ENCODE results near the gene IL24. TPM values are rescaled to one million over a fixed set of nuclear protein-coding genes. Genes with fewer than 3 reads are reported as not detected.
A peak's percentile ranks its signal among the peaks of the same experiment; 100 is the strongest.

Gene IL24
- total and polyA plus RNA-seq, 8 donors: not detected

GRCh38 chr1:206895837-206896242 lies 1.4 kb upstream of the IL24 start:
- FAIRE-seq: no peak
- intact Hi-C loops (cut with DNase I): no loop called here

GRCh38 chr1:206896261-206896660 lies 982 bp upstream of the IL24 start:
- no peaks in the 10 kb centered on the region for H3K9me3 ChIP-seq
- H3K27me3 ChIP-seq: no peaks in the 10 kb centered on the region
- no peaks in the 10 kb centered on the region for H3K36me3 ChIP-seq
- ATAC-seq: peak in 1 of 4 donors; percentile 9
- H3K4me3 ChIP-seq: no peak overlapping the region
- H3K27ac ChIP-seq: no peak overlapping the region
- WGBS, 2 donors: 87 to 90% methylated on average over 3 of the region's 3 CpGs
- no peak for FAIRE-seq
- no peak for DNase-seq
- intact Hi-C loops (cut with DNase I): no loop called here
- TF ChIP-seq, protein P1, sequence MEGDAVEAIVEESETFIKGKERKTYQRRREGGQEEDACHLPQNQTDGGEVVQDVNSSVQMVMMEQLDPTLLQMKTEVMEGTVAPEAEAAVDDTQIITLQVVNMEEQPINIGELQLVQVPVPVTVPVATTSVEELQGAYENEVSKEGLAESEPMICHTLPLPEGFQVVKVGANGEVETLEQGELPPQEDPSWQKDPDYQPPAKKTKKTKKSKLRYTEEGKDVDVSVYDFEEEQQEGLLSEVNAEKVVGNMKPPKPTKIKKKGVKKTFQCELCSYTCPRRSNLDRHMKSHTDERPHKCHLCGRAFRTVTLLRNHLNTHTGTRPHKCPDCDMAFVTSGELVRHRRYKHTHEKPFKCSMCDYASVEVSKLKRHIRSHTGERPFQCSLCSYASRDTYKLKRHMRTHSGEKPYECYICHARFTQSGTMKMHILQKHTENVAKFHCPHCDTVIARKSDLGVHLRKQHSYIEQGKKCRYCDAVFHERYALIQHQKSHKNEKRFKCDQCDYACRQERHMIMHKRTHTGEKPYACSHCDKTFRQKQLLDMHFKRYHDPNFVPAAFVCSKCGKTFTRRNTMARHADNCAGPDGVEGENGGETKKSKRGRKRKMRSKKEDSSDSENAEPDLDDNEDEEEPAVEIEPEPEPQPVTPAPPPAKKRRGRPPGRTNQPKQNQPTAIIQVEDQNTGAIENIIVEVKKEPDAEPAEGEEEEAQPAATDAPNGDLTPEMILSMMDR (IDR thresholded peaks at IDR 0.05): no peak
- H3K4me1 ChIP-seq: peaks cover 0 to 10% (median 0%) of the 10 kb centered on the region in 3 donors

More at GRCh38 chr1:206895837-206896242, 1.4 kb upstream of the IL24 start:
- Histone ChIP-seq H3K27me3 (no peaks in the 10 kb centered on the region), H3K4me1 (peaks cover 0 to 10% (median 0%) of the 10 kb centered on the region in 3 donors), H3K9me3 (no peaks in the 10 kb centered on the region), H3K36me3 (no peaks in the 10 kb centered on the region), H3K4me3 (no peak overlapping the region), H3K27ac (no peak overlapping the region)
- TF ChIP-seq, protein P1 (IDR thresholded peaks at IDR 0.05): no peak
- peak; percentile 56 to 84 (median 76) for ATAC-seq
- WGBS, 2 donors: 49 to 54% methylated on average over 3 of the region's 3 CpGs
- no peak for DNase-seq

DNA sequence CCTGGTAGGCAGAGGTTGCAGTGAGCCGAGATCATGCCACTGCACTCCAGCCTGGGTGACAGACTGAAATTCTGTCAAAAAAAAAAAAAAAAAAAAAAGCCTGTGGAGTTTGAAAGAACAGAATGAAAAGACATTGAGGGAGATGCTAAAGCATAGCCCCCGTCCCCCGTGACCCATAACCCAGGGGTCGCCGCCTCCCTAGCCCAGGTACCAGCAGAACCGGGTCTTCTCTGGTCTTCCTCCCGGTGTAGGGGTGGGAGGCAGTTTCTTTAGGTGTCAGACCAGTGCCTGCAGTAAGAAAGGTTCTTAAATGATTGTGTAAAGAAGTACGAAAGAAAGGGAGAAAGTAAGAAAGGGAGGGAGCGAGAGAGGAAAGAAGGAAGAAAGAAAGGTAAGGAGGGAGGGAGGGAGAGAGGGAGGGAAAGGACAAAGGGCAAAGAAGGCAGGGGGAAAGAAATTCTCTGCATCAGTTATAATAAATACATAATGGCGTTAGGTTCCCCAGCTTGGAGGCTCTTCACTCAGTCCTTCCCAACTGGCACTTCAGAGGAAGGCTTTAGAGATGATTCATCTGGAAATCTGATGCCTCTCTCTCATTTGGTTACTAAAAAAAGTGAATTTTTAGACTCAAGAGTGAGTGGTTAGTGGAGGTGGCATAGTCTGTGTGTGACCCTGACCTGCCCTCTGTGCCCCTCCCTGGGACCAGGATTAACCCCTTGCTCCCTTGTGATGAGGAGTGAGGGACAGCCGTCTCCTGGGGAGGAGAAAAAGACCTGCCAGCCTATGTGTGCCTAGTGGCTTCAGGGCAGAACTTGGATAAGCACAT lies 1.1 kb downstream of the IL24 start:
- Histone ChIP-seq H3K36me3 (no peaks in the 10 kb centered on the region), H3K4me3 (no peak overlapping the region), H3K27me3 (no peaks in the 10 kb centered on the region), H3K27ac (no peak overlapping the region), H3K4me1 (peaks cover 0 to 10% (median 0%) of the 10 kb centered on the region in 3 donors), H3K9me3 (no peaks in the 10 kb centered on the region)
- DNase-seq (no peak), ATAC-seq (no peak), FAIRE-seq (no peak)
- intact Hi-C loops (cut with DNase I): no loop called here
- 73 to 75% methylated on average over 11 of the region's 11 CpGs for WGBS, 2 donors
- TF ChIP-seq, protein P1 (IDR thresholded peaks at IDR 0.05): no peak

GRCh38 chr1:206898915-206899431 lies 1.7 kb downstream of the IL24 start:
- H3K4me1 ChIP-seq: peaks cover 0 to 10% (median 0%) of the 10 kb centered on the region in 3 donors
- ATAC-seq (no peak), DNase-seq (no peak), FAIRE-seq (no peak)
- no peaks in the 10 kb centered on the region for H3K27me3 ChIP-seq
- H3K4me3 ChIP-seq: no peak overlapping the region
- no peaks in the 10 kb centered on the region for H3K36me3 ChIP-seq
- intact Hi-C loops (cut with DNase I): no loop called here
- H3K27ac ChIP-seq: no peak overlapping the region
- TF ChIP-seq, protein P1 (IDR thresholded peaks at IDR 0.05): no peak
- H3K9me3 ChIP-seq: no peaks in the 10 kb centered on the region
- 74 to 77% methylated on average over 13 of the region's 13 CpGs for WGBS, 2 donors

- H3K27me3 ChIP-seq: no peaks in the 10 kb centered on the region
- FAIRE-seq: no peak
- WGBS, 2 donors: 58 to 63% methylated on average over 5 of the region's 5 CpGs
- no peak overlapping the region for H3K27ac ChIP-seq
- no peak for ATAC-seq
- DNase-seq: no peak
- no peaks in the 10 kb centered on the region for H3K9me3 ChIP-seq
- H3K36me3 ChIP-seq: no peaks in the 10 kb centered on the region
- peaks cover 0 to 10% (median 0%) of the 10 kb centered on the region in 3 donors for H3K4me1 ChIP-seq
- no peak overlapping the region for H3K4me3 ChIP-seq
- TF ChIP-seq, protein P1 (IDR thresholded peaks at IDR 0.05): no peak
- intact Hi-C loops (cut with DNase I): no loop called here
Measured at GRCh38 chr1:206899717-206900116, 2.5 kb downstream of the IL24 start.

Data from pancreas (tissue), 10 donors.